NB4 (cell line): ENCODE measurements around the gene COL2A1.

Experiments used
- MAX ChIP-seq: IDR thresholded peaks from 2 replicates; pipeline ENCODE4 v1.6.1; 2011; ENCODE audit warnings: low read depth, low read length
- MYC ChIP-seq: IDR thresholded peaks from 2 replicates; pipeline ENCODE4 v1.6.1; 2011; ENCODE audit warnings: low read depth, low read length
- TF ChIP-seq, protein P1 (sequence below): IDR thresholded peaks from one replicate; pipeline ENCODE4 v1.5.1; 2012; ENCODE audit warnings: low read depth, low read length

DNA sequence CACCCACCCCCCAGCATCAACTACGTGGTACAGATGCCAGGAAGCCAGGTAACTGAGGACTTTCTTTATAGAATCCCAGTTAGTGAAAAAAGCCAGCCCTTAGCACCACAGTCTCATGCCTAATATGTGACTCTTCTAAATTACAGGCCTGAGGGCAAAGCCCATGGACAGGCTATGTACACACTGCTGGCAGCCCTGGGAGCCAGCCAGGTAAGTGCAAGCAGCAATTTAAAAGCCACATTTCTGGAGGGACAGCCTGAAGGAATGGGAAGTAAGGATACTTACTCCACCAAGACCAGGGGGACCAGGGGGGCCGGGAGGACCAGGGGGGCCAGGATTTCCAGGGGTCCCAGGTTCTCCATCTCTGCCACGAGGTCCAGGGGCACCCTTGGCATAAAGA is 7.0 kb downstream of the COL2A1 start:
- TF ChIP-seq MAX: no peak
- TF ChIP-seq, protein P1, sequence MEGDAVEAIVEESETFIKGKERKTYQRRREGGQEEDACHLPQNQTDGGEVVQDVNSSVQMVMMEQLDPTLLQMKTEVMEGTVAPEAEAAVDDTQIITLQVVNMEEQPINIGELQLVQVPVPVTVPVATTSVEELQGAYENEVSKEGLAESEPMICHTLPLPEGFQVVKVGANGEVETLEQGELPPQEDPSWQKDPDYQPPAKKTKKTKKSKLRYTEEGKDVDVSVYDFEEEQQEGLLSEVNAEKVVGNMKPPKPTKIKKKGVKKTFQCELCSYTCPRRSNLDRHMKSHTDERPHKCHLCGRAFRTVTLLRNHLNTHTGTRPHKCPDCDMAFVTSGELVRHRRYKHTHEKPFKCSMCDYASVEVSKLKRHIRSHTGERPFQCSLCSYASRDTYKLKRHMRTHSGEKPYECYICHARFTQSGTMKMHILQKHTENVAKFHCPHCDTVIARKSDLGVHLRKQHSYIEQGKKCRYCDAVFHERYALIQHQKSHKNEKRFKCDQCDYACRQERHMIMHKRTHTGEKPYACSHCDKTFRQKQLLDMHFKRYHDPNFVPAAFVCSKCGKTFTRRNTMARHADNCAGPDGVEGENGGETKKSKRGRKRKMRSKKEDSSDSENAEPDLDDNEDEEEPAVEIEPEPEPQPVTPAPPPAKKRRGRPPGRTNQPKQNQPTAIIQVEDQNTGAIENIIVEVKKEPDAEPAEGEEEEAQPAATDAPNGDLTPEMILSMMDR: no peak
- TF ChIP-seq MYC: no peak
